DND-41 (cell line): Measurements from ENCODE around the gene RNF212.

Source experiments
- ATAC-seq: fragments of 200-7000 bp; cut with Tn5 transposase; 3 replicates; pipeline ENCODE4 v1.9.1; 2021; ENCODE audit warnings: low read depth; ENCODE audit not compliant: insufficient read depth
- DNase-seq: peaks from one replicate; pipeline ENCODE4 v3.0.0-alpha.2; 2020
- H2AFZ ChIP-seq: 2 replicates; pipeline ENCODE4 v1.6.0; 2012; ENCODE audit warnings: low read depth, low read length
- H3K27ac ChIP-seq: 2 replicates; pipeline ENCODE4 v1.5.1; 2012; ENCODE audit warnings: low read length, inconsistent platforms
- H3K27me3 ChIP-seq: fragments of 200-600 bp; sonication (generic); 2 replicates; pipeline ENCODE4 v1.6.0; 2012; ENCODE audit warnings: low read length, mild to moderate bottlenecking, inconsistent platforms; ENCODE audit not compliant: insufficient read depth, poor library complexity
- H3K36me3 ChIP-seq: 2 replicates; pipeline ENCODE4 v1.5.1; 2012; ENCODE audit warnings: low read length, inconsistent platforms; ENCODE audit not compliant: insufficient read depth
- H3K4me1 ChIP-seq: 2 replicates; pipeline ENCODE4 v1.5.1; 2012; ENCODE audit warnings: mild to moderate bottlenecking, low read length; ENCODE audit not compliant: insufficient read depth
- H3K4me2 ChIP-seq: 2 replicates; pipeline ENCODE4 v1.6.0; 2012; ENCODE audit warnings: mild to moderate bottlenecking, moderate library complexity, low read length, inconsistent platforms; ENCODE audit not compliant: insufficient read depth
- H3K4me3 ChIP-seq, 2 experiments: fragments of 200-600 bp in 1 of 2; shearing (Covaris generic) in 1 of 2; 2 replicates each; pipeline ENCODE4 v1.5.1; 2012 to 2016; ENCODE audit warnings: inconsistent platforms in 2 of 2, low read length in 2 of 2, mild to moderate bottlenecking in 2 of 2, low read depth in 1 of 2, moderate library complexity in 1 of 2
- H3K79me2 ChIP-seq: 2 replicates; pipeline ENCODE4 v1.6.0; 2012; ENCODE audit warnings: low read length, inconsistent platforms; ENCODE audit not compliant: insufficient read depth
- H3K9ac ChIP-seq: 2 replicates; pipeline ENCODE4 v1.6.0; 2012; ENCODE audit warnings: low read depth, mild to moderate bottlenecking, inconsistent platforms, low read length, moderate library complexity
- H3K9me3 ChIP-seq: 2 replicates; pipeline ENCODE4 v1.5.1; 2012; ENCODE audit warnings: low read length, moderate library complexity, mild to moderate bottlenecking, inconsistent platforms; ENCODE audit not compliant: insufficient read depth, severe bottlenecking
- H4K20me1 ChIP-seq: 2 replicates; pipeline ENCODE4 v1.6.0; 2012; ENCODE audit warnings: low read length; ENCODE audit not compliant: insufficient read depth
- EZH2 ChIP-seq: IDR thresholded peaks from 3 replicates; pipeline ENCODE4 v1.6.1; 2012; ENCODE audit warnings: borderline replicate concordance, low read depth, mild to moderate bottlenecking, moderate library complexity, low read length, inconsistent platforms; ENCODE audit not compliant: severe bottlenecking
- TF ChIP-seq, protein P1 (sequence below): IDR thresholded peaks from 2 replicates; pipeline ENCODE4 v1.5.1; 2012; ENCODE audit warnings: borderline replicate concordance, low read length, moderate library complexity, mild to moderate bottlenecking; ENCODE audit not compliant: poor library complexity, severe bottlenecking; ENCODE audit errors: extremely low read depth

RNF212 gene

DNA sequence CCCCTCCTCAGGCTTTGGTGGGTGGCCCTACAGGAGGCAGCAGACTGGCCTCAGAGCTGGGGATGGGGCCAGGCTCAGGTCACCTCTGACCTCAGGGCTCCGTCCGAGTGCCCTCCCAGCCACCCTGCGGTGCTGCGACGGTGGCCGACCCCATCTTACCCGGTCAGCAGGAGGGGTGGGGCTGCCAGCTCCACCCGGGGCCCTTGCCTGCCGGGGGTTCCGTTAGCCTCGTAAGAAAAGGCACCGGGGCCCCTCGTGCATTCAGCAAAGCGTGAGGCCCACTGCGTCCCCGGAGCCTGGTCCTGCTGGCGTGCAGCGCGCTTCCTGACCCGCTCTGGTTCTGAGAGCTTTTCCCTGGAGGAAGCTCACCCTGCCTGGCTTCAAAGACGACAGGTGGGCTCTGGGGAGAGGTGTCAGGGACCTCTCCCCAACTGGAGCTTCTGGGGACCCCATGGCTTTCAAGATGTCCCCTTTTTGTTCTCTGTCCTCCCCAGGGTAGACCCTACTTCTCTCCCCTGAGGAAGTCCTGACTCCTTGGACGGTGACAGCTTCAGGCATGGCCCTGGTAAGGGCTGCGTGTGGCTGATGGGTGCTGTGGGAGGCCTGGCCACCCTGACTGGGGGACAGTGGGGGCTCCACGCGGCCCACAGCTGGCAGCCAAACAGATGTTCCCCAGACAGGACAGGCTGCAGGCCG, 86.0 kb downstream of the RNF212 start:
- Histone ChIP-seq H2AFZ (no peak overlapping the region), H3K27me3 (no peaks in the 10 kb centered on the region), H3K36me3 (no peaks in the 10 kb centered on the region), H3K4me2 (no peak overlapping the region), H3K27ac (no peak overlapping the region), H4K20me1 (no peaks in the 10 kb centered on the region; the same call in 1 of the 2 replicates), H3K9me3 (no peaks in the 10 kb centered on the region), H3K4me3 (no peak overlapping the region), H3K79me2 (no peaks in the 10 kb centered on the region), H3K4me1 (no peaks in the 10 kb centered on the region), H3K9ac (no peak overlapping the region)
- no peak for TF ChIP-seq EZH2
- TF ChIP-seq, protein P1, sequence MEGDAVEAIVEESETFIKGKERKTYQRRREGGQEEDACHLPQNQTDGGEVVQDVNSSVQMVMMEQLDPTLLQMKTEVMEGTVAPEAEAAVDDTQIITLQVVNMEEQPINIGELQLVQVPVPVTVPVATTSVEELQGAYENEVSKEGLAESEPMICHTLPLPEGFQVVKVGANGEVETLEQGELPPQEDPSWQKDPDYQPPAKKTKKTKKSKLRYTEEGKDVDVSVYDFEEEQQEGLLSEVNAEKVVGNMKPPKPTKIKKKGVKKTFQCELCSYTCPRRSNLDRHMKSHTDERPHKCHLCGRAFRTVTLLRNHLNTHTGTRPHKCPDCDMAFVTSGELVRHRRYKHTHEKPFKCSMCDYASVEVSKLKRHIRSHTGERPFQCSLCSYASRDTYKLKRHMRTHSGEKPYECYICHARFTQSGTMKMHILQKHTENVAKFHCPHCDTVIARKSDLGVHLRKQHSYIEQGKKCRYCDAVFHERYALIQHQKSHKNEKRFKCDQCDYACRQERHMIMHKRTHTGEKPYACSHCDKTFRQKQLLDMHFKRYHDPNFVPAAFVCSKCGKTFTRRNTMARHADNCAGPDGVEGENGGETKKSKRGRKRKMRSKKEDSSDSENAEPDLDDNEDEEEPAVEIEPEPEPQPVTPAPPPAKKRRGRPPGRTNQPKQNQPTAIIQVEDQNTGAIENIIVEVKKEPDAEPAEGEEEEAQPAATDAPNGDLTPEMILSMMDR: no peak
- ATAC-seq (no peak), DNase-seq (no peak)

DNA sequence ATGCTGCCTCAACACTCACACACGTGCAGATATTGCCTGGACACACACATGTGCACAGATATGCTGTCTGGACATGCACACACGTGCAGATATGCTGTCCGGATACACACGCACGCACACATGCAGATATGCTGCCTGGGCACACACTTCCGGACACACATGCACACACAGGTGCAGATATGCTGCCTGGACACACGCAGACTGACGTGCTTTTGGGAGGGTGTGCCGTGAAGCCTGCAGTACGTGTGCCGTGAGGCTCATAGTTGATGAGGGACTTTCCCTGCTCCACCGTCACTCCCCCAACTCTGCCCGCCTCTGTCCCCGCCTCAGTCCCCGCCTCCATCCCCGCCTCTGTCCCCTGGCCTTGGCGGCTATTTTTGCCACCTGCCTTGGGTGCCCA, 87.2 kb downstream of the RNF212 start:
- Histone ChIP-seq H4K20me1 (no peaks in the 10 kb centered on the region; the same call in 1 of the 2 replicates), H3K27ac (no peak overlapping the region), H3K4me3 (no peak overlapping the region), H3K4me1 (no peaks in the 10 kb centered on the region), H3K79me2 (no peaks in the 10 kb centered on the region), H3K9me3 (no peaks in the 10 kb centered on the region), H3K4me2 (no peak overlapping the region), H2AFZ (no peak overlapping the region), H3K9ac (no peak overlapping the region), H3K27me3 (no peaks in the 10 kb centered on the region), H3K36me3 (no peaks in the 10 kb centered on the region)
- ATAC-seq: peak; percentile 57; the same call in 1 of the 3 replicates
- TF ChIP-seq EZH2: no peak
- TF ChIP-seq, protein P1: no peak
- no peak for DNase-seq

DNA sequence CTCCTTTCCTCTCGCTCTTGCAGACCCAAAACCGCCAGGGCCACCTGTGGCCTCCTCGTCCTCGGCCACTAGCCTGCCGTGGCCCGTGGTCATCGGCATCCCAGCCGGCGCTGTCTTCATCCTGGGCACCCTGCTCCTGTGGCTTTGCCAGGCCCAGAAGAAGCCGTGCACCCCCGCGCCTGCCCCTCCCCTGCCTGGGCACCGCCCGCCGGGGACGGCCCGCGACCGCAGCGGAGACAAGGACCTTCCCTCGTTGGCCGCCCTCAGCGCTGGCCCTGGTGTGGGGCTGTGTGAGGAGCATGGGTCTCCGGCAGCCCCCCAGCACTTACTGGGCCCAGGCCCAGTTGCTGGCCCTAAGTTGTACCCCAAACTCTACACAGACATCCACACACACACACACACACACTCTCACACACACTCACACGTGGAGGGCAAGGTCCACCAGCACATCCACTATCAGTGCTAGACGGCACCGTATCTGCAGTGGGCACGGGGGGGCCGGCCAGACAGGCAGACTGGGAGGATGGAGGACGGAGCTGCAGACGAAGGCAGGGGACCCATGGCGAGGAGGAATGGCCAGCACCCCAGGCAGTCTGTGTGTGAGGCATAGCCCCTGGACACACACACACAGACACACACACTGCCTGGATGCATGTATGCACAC, 88.3 kb downstream of the RNF212 start:
- Histone ChIP-seq H3K9me3 (no peaks in the 10 kb centered on the region), H3K36me3 (no peaks in the 10 kb centered on the region)

More for the DNA sequence above, 88.3 kb downstream of the RNF212 start:
- H3K4me2 ChIP-seq: no peak overlapping the region
- no peak overlapping the region for H3K27ac ChIP-seq
- TF ChIP-seq EZH2: no peak
- TF ChIP-seq, protein P1: no peak
- no peaks in the 10 kb centered on the region; the same call in 1 of the 2 replicates for H4K20me1 ChIP-seq
- no peak for DNase-seq
- no peaks in the 10 kb centered on the region for H3K4me1 ChIP-seq
- no peaks in the 10 kb centered on the region for H3K27me3 ChIP-seq
- no peaks in the 10 kb centered on the region for H3K79me2 ChIP-seq
- H3K4me3 ChIP-seq: no peak overlapping the region
- no peak overlapping the region for H2AFZ ChIP-seq
- H3K9ac ChIP-seq: no peak overlapping the region
- ATAC-seq: no peak
